Astrocyte (in vitro differentiated cells and primary cell): ENCODE results near the gene DCP2. TPM values are rescaled to one million over a fixed set of nuclear protein-coding genes. Genes with fewer than 3 reads are reported as not detected.

ENCODE experiments used
- DNase-seq: peaks from one replicate; pipeline ENCODE4 v3.0.0-alpha.2; 2010; ENCODE audit warnings: low read depth
- FAIRE-seq: peaks from 2 replicates; lab custom pipeline; 2011; peaks lifted over from hg19 to GRCh38; lab: Jason Lieb, UNC
- H2AFZ ChIP-seq: 2 replicates; pipeline ENCODE4 v1.6.0; 2012; ENCODE audit warnings: low read depth, low read length, inconsistent platforms
- H3K27ac ChIP-seq: 2 replicates; pipeline ENCODE4 v1.5.1; 2011; ENCODE audit warnings: low read depth, low read length, inconsistent platforms
- H3K27me3 ChIP-seq: 2 replicates; pipeline ENCODE4 v1.6.0; 2011; ENCODE audit warnings: low read length, inconsistent platforms; ENCODE audit not compliant: insufficient read depth
- H3K36me3 ChIP-seq: 2 replicates; pipeline ENCODE4 v1.5.1; 2011; ENCODE audit warnings: low read length, inconsistent platforms; ENCODE audit not compliant: insufficient read depth
- H3K4me1 ChIP-seq: 2 replicates; pipeline ENCODE4 v1.5.1; 2011; ENCODE audit warnings: low read length, inconsistent platforms; ENCODE audit not compliant: insufficient read depth
- H3K4me2 ChIP-seq: 2 replicates; pipeline ENCODE4 v1.6.0; 2012; ENCODE audit warnings: low read length, inconsistent platforms
- H3K4me3 ChIP-seq: 2 replicates; pipeline ENCODE4 v1.5.1; 2011; ENCODE audit warnings: low read depth, mild to moderate bottlenecking, low read length, inconsistent platforms; ENCODE audit not compliant: insufficient read depth
- H3K79me2 ChIP-seq: 2 replicates; pipeline ENCODE4 v1.6.0; 2012; ENCODE audit warnings: mild to moderate bottlenecking, low read length, inconsistent platforms; ENCODE audit not compliant: insufficient read depth
- H3K9ac ChIP-seq: 2 replicates; pipeline ENCODE4 v1.6.0; 2012; ENCODE audit warnings: mild to moderate bottlenecking, low read length, inconsistent platforms
- H3K9me3 ChIP-seq: 2 replicates; pipeline ENCODE4 v1.5.1; 2012; ENCODE audit warnings: low read depth, mild to moderate bottlenecking, low read length, inconsistent platforms; ENCODE audit not compliant: insufficient read depth
- H4K20me1 ChIP-seq: 2 replicates; pipeline ENCODE4 v1.6.0; 2012; ENCODE audit warnings: low read length, inconsistent platforms; ENCODE audit not compliant: insufficient read depth
- H3K27ac Mint-ChIP-seq: one replicate; pipeline ENCODE4 v1.8.0; 2021; ENCODE audit warnings: mild to moderate bottlenecking, mixed read lengths; ENCODE audit not compliant: unreplicated experiment
- H3K27me3 Mint-ChIP-seq: one replicate; pipeline ENCODE4 v1.8.0; 2021; ENCODE audit warnings: low read depth, mixed read lengths; ENCODE audit not compliant: unreplicated experiment
- H3K36me3 Mint-ChIP-seq: one replicate; pipeline ENCODE4 v1.8.0; 2021; ENCODE audit warnings: low read depth, mixed read lengths; ENCODE audit not compliant: unreplicated experiment
- H3K4me1 Mint-ChIP-seq: one replicate; pipeline ENCODE4 v1.8.0; 2021; ENCODE audit warnings: low read depth, mixed read lengths; ENCODE audit not compliant: unreplicated experiment
- H3K4me3 Mint-ChIP-seq: one replicate; pipeline ENCODE4 v1.8.0; 2021; ENCODE audit warnings: mild to moderate bottlenecking, moderate library complexity, mixed read lengths; ENCODE audit not compliant: unreplicated experiment
- H3K9me3 Mint-ChIP-seq: one replicate; pipeline ENCODE4 v1.8.0; 2021; ENCODE audit warnings: mild to moderate bottlenecking, mixed read lengths; ENCODE audit not compliant: unreplicated experiment
- EZH2 ChIP-seq: IDR thresholded peaks from 2 replicates; pipeline ENCODE4 v1.6.1; 2012; ENCODE audit warnings: mild to moderate bottlenecking, low read length, inconsistent platforms; ENCODE audit not compliant: insufficient read depth
- total RNA-seq: library from RNA; stranded (reverse); gene quantifications from 2 replicates; pipeline ENCODE4 v1.2.1, GENCODE V29; 2021
- TF ChIP-seq, protein P1 (sequence below): IDR thresholded peaks from 2 replicates; pipeline ENCODE4 v1.5.1; 2011; ENCODE audit warnings: low read depth, mild to moderate bottlenecking, inconsistent platforms, low read length, moderate library complexity; ENCODE audit not compliant: insufficient read depth

DCP2 gene
- total RNA-seq, 1 donor from 2014 or later, result 48.9 TPM

DNA sequence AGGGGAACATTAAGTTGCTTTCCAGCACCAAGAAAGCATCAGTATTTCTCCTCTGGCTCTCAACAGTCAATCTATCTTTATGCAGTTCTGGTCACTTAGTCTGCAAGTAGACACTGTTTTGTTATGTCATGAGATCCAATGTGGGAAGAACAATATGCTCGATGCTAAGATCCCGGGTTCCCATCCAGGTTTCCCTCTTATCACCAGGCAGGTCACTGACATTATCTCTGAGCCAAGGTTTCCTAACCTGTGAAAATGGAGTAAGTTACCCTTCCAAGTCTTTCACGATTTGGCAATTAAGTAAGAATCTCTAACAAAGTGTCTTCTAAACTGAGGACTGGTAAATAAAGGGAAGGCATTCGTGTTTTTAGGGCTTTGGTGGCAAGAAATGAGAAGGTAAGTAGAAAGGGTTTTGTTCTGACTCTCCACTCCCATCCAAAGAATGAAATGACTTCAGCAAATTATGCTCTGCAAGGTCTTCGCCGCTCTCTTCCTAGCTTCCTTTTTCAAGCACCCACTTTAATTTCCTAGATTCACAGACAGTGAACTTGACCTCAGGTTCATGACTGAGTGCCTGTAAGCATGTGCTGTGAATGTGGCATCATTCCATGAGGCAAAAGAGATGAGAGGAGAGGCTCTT lies 86.4 kb downstream of the DCP2 start:
- Histone ChIP-seq H3K9me3 (no peaks in the 10 kb centered on the region), H3K36me3 (no peaks in the 10 kb centered on the region), H2AFZ (no peak overlapping the region), H3K9ac (peak overlapping the region; percentile 65), H3K79me2 (no peaks in the 10 kb centered on the region), H3K27ac (peak overlapping the region; percentile 74), H3K27me3 (no peaks in the 10 kb centered on the region), H3K4me2 (peak overlapping the region; percentile 75), H4K20me1 (no peaks in the 10 kb centered on the region), H3K4me3 (no peak overlapping the region), H3K4me1 (peaks cover 48% of the 10 kb centered on the region)
- no peak overlapping the region for H3K4me3 Mint-ChIP-seq
- TF ChIP-seq EZH2, result no peak
- TF ChIP-seq, protein P1, sequence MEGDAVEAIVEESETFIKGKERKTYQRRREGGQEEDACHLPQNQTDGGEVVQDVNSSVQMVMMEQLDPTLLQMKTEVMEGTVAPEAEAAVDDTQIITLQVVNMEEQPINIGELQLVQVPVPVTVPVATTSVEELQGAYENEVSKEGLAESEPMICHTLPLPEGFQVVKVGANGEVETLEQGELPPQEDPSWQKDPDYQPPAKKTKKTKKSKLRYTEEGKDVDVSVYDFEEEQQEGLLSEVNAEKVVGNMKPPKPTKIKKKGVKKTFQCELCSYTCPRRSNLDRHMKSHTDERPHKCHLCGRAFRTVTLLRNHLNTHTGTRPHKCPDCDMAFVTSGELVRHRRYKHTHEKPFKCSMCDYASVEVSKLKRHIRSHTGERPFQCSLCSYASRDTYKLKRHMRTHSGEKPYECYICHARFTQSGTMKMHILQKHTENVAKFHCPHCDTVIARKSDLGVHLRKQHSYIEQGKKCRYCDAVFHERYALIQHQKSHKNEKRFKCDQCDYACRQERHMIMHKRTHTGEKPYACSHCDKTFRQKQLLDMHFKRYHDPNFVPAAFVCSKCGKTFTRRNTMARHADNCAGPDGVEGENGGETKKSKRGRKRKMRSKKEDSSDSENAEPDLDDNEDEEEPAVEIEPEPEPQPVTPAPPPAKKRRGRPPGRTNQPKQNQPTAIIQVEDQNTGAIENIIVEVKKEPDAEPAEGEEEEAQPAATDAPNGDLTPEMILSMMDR, result no peak
- H3K27ac Mint-ChIP-seq, result peak overlapping the region; percentile 97
- DNase-seq (no peak), FAIRE-seq (no peak)
- H3K27me3 Mint-ChIP-seq, result no peaks in the 10 kb centered on the region
- no peaks in the 10 kb centered on the region for H3K9me3 Mint-ChIP-seq
- H3K36me3 Mint-ChIP-seq, result peaks cover 37% of the 10 kb centered on the region
- peaks cover 46% of the 10 kb centered on the region for H3K4me1 Mint-ChIP-seq

DNA sequence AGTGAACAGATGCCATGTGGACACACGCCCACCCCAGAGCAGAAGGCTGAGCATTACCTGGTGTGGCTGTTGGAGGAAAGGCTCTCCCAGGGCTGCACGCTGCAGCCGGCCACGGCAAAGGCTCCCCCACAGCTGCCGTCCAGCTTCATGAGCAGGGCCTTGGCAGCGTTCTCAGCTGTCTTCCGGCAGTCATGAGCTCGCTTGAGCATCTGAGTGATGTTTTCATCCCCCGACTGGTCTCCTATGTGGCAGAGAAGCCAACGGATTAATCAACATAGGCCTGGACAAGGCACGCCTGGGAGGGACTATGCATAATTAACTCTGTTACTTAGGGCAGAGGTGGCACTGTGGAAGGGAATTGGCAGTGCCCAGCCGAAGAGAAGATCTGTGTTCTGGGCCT lies 87.3 kb downstream of the DCP2 start:
- Histone ChIP-seq H3K4me1 (peaks cover 45% of the 10 kb centered on the region), H3K79me2 (no peaks in the 10 kb centered on the region), H3K4me3 (no peak overlapping the region), H3K27me3 (no peaks in the 10 kb centered on the region), H3K36me3 (no peaks in the 10 kb centered on the region), H3K27ac (no peak overlapping the region), H2AFZ (no peak overlapping the region), H3K9ac (no peak overlapping the region), H3K9me3 (no peaks in the 10 kb centered on the region), H4K20me1 (no peaks in the 10 kb centered on the region), H3K4me2 (no peak overlapping the region)
- DNase-seq, result no peak
- FAIRE-seq, result no peak
- peaks cover 44% of the 10 kb centered on the region for H3K36me3 Mint-ChIP-seq
- H3K27me3 Mint-ChIP-seq, result no peaks in the 10 kb centered on the region
- peaks cover 48% of the 10 kb centered on the region for H3K4me1 Mint-ChIP-seq
- no peak overlapping the region for H3K4me3 Mint-ChIP-seq
- no peak for TF ChIP-seq EZH2
- TF ChIP-seq, protein P1, result no peak
- no peak overlapping the region for H3K27ac Mint-ChIP-seq
- no peaks in the 10 kb centered on the region for H3K9me3 Mint-ChIP-seq

DNA sequence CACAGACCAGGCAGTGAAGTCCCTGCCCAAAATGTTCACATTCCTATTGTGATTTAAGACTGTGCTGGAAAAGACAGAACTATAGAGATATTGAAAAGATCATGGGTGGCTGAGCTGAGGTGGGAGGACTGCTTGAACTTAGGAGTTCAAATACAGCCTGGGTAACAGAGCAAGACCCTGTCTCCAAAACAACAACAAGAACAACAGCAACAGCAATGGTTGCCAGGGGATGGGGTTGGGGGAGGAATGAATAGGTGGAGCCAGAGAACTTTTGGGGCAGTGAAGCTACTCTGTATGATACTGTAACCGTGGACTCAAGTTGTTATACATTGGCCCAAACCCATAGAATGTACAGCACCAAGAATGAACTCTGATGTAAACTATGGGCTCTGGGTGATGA lies 88.2 kb downstream of the DCP2 start:
- Histone ChIP-seq H3K4me2 (no peak overlapping the region), H3K9ac (no peak overlapping the region), H3K36me3 (no peaks in the 10 kb centered on the region), H3K4me1 (peaks cover 36% of the 10 kb centered on the region), H3K27me3 (no peaks in the 10 kb centered on the region), H3K79me2 (no peaks in the 10 kb centered on the region), H3K9me3 (no peaks in the 10 kb centered on the region), H3K27ac (no peak overlapping the region), H3K4me3 (no peak overlapping the region), H2AFZ (no peak overlapping the region), H4K20me1 (no peaks in the 10 kb centered on the region)
- no peak for FAIRE-seq
- Mint-ChIP-seq H3K4me1 (peaks cover 40% of the 10 kb centered on the region), H3K4me3 (no peak overlapping the region), H3K9me3 (no peaks in the 10 kb centered on the region), H3K36me3 (peaks cover 45% of the 10 kb centered on the region), H3K27ac (peak overlapping the region; percentile 55), H3K27me3 (no peaks in the 10 kb centered on the region)
- no peak for DNase-seq
- TF ChIP-seq, protein P1, result no peak
- no peak for TF ChIP-seq EZH2
